Medulla oblongata (tissue), 1 donor: ENCODE data around the gene PAM.

Experiments
- DNase-seq: peaks from one replicate; pipeline ENCODE4 v3.0.0-alpha.2; 2015; ENCODE audit errors: extremely low spot score

PAM gene

GRCh38 chr5:102781359-102781758 lies 26.3 kb downstream of the PAM start:
- no peak for DNase-seq

DNA sequence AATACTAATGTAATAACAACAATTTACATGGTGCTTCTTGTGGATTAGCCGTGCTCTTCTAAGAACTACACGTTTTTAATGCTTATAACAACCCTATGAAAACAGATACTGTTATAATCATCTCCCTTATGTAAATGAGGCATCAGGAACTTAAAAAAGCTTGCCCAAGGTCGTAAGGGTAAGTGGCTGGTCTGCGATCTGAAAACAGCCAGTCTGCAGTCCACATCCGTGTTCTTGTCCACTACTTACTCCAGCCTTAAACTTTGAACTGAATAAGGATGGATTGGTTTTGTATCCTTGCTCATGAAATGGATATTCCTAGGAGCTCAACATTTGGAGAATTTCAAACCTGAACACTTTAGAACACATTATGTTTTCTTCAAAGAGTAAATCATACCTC lies 26.7 kb downstream of the PAM start:
- DNase-seq: no peak

GRCh38 chr5:102782217-102782872 lies 27.2 kb downstream of the PAM start:
- DNase-seq: no peak

- no peak for DNase-seq
Observed at GRCh38 chr5:102787134-102787533, 32.0 kb downstream of the PAM start.

GRCh38 chr5:102788788-102789187 lies 33.7 kb downstream of the PAM start:
- DNase-seq: no peak

DNA sequence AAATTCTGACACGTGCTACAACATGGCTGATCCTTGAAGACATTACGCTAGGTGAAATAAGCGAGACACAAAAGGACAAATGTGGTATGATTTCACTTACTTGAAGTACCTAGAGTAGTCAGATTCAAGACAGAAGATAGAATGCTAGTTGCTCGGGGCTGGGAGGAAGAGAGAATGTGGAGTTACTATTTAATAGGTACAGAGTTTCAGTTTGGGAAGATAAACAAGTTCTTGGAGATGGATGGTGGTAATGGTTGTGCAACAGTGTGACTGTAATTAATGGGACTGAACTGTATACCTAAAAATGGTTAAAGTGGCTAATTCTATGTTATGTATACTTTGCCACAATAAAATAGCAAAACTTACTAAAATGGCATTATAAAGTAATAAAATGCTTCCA lies 34.4 kb downstream of the PAM start:
- DNase-seq: no peak

DNA sequence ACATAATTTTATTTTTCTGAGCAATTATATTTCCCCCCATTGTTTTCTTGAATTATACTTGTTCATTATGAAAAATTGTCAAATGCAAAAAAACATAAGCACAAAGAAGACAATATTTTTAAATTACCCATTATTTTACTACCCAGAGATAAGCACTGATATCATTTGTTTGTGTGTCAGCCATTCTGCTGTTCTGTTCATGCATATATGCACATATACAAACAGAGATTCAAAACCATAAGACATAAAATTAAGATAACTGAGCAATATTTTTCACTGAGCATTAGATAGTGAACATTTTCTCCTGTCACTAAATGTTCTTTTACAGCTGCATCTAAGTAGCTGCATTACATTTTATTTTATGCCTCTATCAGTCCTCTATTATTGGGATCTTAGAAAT lies 35.6 kb downstream of the PAM start:
- no peak for DNase-seq

DNA sequence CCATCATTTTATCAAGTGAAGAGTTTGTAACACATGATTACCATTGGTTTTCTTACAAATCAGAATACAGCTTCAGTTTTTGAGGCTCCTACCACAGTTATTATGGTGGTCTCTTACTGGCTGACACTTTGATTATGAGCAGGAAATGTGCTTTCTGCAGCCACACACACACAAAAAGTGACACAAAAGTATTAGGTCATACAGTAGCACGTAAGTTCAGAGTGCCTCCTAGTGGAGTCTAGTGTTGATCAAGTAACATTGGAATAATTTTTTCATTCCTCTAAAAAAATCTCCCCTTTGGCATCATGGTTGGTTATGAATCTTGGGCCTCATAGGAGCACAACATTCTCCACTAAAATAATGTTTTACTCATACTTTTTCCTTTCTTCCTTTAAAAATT lies 37.6 kb downstream of the PAM start:
- DNase-seq: no peak

- no peak for DNase-seq
Observed at GRCh38 chr5:102794047-102794446, 38.9 kb downstream of the PAM start.

DNA sequence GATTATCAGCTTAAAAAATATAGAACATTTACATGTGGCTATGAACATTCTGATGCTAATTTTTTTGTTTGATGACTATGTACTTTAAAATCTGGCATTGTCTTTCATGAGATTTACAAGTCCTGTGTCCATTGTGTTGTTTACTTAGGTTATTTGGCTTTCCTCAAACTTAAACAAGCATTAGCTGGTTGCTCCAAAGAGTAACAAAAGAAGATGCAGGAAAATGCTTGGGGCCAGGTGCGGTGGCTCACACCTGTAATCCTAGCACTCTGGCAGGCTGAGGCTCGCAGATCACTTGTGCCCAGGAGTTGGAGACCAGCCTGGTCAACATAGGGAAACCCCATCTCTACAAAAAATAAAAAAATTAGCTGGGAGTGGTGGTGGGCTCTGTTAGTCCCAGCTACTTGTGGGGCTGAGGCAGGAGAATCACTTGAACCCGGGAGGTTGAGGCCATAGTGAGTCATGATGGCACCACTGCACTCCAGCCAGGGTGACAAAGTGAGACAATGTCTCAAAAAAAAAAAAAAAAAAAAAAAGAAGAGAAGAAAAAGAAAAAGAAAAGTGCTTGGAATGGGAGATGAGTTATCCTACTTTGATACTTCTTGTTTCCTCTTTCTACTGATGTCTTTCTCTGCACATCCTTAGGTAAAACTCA lies 39.7 kb downstream of the PAM start:
- no peak for DNase-seq

DNA sequence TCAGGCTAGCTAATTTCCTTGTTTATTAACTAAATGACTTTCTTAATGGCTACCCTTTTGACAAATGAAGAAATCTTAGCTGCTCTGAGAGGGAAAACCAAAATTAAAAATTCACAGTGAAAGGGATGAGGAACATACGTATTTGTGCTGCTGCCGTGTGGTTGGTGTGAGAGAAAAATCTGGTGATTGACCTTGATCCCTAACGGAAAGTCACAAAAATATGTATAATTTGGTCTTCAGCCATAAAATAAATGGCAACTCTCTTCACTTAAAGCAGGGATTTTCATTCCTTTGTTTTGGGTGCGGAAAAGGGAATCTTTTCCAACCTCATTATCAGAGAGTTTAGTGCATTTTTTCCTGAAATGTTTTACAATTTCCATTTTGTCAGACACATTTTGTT lies 40.4 kb downstream of the PAM start:
- no peak for DNase-seq

DNA sequence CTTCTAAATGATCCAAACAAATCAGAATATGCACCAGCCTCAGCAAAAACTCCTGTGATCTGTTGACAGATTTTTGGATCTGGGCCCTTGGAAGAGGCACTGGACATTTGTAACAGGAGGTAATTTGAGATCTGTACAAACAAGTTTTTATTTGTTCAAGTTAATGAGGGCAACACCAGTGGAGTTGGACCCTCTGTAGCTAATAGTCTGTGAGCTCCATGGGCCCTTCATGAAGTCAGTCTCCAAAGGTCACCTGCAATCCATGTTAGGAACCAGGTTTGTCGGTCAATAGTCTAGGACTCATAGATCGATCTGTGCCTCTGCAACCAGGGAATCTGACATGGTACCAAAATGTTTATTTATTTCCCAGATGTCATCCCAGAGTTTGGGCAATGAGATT lies 40.9 kb downstream of the PAM start:
- no peak for DNase-seq

DNA sequence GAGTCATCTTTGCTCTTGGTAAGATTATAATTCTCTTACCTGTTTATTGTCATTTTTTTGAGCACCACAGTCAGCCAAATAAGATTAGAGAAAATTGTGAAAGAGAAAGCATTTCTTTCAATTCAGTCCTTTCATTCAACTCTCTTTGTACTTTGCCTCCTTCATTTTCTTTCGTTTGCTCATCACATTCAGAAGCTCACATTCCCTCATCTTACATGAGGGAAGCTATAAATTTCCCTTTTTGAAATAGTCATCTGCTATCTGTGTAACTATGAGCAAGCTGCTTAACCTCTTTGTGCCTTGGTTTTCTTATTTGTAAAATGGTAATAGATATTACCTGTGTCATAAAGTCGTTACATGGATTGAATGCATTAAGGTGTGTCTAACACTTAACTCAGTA lies 41.4 kb downstream of the PAM start:
- DNase-seq: no peak

DNA sequence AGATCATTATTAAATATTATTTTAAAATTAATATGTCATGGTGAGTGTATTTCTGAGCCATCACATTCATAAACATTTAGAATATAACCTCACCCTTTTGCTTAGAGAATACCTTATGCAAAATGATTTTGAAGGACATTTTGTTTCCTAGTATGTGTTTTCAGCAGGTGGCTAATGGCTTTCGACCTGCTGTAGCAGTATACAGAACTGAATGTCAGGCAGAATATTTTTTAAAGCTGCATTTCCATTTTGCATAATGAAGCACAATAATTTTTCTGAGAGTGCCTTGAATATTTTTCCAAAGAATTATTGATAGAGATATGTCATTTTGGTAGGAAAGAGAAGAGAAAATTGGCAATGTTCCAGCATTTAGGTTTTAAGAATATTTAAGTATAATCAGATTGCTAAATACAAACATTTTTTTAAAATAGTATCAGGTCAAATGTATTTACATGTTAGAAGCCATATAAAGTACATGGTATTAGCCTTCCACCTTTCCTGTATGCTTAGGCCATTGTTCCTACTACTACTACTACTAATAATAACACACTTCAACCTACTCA lies 42.3 kb downstream of the PAM start:
- DNase-seq: no peak

GRCh38 chr5:102798104-102798785 lies 43.1 kb downstream of the PAM start:
- DNase-seq: no peak

DNA sequence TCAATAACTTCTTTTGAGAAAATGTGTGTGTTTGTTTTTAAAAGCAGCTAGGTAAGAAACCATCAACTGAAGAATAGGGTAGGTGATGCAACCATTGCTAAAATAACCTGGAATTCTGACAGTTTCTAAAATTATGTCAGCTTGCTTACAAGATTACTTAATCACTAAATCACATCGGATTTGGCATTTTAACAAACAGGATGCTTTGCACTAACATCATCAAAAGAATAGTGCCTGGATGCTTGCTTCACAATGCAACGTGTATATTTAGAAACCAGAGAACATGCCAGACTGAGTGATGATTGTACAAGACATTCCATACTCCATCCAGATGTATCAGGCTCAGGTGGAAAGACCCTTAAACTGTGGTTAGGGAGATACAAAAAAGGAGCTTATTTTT lies 43.9 kb downstream of the PAM start:
- DNase-seq: no peak

DNA sequence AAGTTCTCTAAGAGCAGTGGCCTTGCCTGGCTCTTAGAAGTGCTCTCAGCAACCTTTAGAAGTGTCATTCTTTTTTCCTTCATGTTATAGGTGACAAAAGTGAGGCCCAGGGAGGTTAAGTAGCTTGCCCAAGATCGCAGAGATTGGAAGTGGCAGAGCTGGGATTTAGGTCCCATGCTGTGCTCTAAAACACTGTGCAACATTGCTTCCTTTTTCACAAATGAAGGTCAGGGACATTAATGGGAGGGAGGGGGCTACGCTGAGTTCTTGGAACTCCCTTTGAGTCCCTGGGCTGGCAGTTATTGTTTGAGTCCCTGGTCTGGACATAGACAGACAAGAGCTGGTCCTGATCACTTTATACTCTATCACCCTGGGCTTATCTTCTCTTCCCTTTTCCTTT lies 45.3 kb downstream of the PAM start:
- no peak for DNase-seq

DNA sequence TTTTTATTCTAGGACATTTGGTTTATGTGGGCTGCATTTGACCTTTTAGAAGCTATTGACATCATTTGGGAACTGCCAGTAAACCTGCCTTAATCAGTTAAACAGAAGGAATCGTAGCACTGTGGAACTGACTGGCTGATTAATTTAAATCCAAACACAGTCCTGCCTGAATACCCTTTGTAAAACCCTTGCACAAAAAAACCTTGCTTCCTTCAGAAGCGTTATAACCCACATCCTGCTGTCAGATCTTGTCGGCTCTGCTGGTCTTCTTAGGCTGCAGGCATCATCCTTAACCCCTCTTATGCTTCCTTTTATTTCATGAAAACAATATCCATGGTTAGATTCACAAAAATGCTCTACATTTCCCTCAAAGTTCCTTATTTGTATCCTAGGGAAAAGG lies 46.3 kb downstream of the PAM start:
- DNase-seq: no peak

- no peak for DNase-seq
Observed at GRCh38 chr5:102802708-102803458, 47.8 kb downstream of the PAM start.

DNA sequence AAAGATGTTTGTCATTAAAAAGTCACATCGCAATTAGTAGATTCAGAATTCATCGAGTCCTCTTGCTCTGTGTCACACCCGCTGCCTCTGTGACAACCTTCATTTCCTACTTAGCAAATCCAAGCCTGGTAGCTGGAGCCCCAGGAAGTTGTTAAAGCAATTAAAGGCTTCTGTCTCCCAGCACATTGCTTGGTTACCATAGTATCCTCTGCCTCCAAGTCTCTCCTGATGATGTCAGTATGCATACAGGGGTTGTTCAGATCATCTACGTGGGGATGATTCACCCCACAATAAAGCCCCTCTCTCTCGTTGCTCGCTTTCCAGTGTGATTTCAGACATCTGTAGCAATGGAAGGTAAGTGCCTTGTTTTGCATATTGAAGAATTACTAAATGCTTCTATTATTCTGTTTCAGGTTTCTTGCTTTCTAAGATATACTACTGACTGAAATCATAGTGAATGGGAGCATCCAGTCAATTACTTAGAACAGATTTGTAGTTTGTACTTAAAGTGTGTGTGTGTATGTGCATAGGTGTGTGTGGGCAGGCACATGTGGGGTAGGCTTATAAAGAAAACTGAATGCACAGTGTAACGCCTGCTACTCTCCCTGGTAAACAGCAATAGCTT lies 52.9 kb downstream of the PAM start:
- DNase-seq: no peak

DNA sequence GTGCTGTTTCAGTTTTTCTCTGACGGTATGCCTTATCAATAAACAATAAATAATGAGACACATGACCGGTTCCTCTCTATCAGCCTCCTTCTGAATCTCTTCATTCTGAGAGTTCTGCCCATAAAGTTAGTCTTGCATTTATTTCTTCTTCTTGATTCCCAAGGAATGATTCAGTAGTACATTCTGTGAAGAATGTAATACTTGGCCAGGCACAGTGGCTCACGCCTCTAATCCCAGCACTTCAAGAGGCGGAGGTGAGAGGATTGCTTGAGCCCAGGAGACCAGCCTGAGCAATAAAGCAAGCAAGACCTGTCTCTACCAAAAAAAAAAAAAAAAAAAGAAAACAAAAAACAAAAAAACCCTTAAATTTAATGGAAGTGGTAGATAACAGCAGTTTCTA lies 53.9 kb downstream of the PAM start:
- DNase-seq: no peak

GRCh38 chr5:102811972-102812371 lies 56.9 kb downstream of the PAM start:
- no peak for DNase-seq
